ENCODE measurements around the gene RACK1.
"Not testable (repeated sequence)": the region's sequence is repeated elsewhere in the genome, so short reads cannot be mapped to it uniquely, and the experiment has no call there.

The RACK1 gene

GRCh38 chr5:181214249-181214648 is 29.5 kb downstream of the RACK1 start:
- not testable (repeated sequence) for DNase-seq (ENCODE audit: low read depth)

GRCh38 chr5:181212934-181213333 is 30.8 kb downstream of the RACK1 start:
- no peak for DNase-seq (ENCODE audit: low read depth)

GRCh38 chr5:181212080-181212479 is 31.6 kb downstream of the RACK1 start:
- DNase-seq (ENCODE audit: low read depth): no peak

GRCh38 chr5:181211208-181211607 is 32.5 kb downstream of the RACK1 start:
- DNase-seq (ENCODE audit: low read depth): no peak

- not testable (repeated sequence) for DNase-seq (ENCODE audit: low read depth)
Observed at GRCh38 chr5:181210698-181211097, 33.0 kb downstream of the RACK1 start.

DNA sequence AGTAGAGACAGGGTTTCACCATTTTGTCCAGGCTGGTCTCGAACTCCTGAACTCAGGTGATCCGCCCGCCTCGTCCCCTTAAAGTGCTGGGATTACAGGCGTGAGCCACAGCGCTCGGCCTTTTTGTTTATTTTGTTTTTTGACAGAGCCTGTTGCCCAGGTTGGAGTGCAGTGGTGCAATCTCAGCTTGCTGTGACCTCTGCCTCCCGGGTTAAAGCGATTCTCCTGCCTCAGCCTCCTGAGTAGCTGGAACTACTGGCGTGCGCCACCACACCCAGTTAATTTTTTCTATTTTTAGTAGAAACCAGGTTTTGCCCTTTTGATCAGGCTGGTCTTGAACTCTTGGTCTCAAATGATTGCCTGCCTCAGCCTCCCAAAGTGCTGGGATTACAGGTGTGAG is 33.6 kb downstream of the RACK1 start:
- DNase-seq (ENCODE audit: low read depth): not testable (repeated sequence)

GRCh38 chr5:181209006-181209405 is 34.7 kb downstream of the RACK1 start:
- DNase-seq (ENCODE audit: low read depth): not testable (repeated sequence)

DNA sequence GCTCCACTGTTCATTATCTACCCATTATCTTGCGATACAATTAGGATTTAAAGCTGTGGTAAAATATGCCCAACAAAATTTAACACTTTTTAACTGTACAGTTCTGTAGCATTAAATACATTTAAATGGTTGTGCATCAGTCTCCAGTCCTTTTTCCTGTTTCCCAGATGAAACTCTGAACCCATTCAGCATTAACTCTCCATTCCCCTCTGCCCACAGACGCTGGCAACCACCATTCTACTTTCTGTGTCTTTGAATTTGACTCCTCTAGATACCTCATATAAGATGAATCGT is 35.8 kb downstream of the RACK1 start:
- no peak for DNase-seq (ENCODE audit: low read depth)

- peak; percentile 96 for DNase-seq (ENCODE audit: low read depth)
Observed at GRCh38 chr5:181207214-181207959, 36.3 kb downstream of the RACK1 start.

DNA sequence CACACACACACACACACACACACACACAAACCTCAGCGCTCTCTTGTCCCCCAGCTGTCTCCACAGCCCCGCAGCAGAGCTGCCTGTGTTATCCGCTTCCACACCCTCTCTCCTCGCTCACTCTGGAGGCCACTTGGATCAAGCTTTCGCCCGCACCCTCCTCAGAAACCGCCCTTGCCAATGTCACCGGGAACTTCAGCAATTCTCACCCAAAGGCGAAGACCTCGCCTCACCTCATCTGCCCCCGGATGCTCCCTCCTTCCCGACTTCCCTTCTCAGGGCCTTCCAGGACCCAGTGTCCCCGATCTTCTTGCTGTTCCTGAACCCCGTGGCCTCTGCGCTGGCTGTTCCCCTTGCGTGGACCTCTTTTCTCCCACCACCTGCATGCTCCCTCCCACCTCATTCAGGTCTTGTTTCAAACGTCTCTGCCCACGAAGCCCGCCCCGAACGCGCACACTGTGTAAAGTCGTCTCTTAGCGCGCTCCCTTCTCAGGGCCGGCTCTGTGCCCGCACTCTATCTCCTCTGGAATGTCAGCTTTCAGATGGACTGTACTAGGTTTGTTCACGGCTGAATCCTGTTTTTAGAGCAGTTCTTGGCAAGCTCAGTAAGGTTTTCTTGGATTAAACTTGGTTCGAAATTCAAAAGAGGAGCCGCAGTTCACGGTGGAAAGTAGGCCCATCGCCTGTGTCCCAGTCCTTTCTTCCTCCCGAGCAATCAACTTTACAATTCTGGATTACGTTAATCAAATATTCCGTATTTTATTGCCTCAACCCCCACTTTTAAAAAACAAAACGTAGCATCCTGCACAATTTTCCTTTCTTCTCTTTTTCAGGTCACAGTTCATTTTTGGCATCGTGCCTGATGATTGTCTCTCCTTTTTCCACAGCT is 37.7 kb downstream of the RACK1 start:
- no peak for DNase-seq (ENCODE audit: low read depth)

DNA sequence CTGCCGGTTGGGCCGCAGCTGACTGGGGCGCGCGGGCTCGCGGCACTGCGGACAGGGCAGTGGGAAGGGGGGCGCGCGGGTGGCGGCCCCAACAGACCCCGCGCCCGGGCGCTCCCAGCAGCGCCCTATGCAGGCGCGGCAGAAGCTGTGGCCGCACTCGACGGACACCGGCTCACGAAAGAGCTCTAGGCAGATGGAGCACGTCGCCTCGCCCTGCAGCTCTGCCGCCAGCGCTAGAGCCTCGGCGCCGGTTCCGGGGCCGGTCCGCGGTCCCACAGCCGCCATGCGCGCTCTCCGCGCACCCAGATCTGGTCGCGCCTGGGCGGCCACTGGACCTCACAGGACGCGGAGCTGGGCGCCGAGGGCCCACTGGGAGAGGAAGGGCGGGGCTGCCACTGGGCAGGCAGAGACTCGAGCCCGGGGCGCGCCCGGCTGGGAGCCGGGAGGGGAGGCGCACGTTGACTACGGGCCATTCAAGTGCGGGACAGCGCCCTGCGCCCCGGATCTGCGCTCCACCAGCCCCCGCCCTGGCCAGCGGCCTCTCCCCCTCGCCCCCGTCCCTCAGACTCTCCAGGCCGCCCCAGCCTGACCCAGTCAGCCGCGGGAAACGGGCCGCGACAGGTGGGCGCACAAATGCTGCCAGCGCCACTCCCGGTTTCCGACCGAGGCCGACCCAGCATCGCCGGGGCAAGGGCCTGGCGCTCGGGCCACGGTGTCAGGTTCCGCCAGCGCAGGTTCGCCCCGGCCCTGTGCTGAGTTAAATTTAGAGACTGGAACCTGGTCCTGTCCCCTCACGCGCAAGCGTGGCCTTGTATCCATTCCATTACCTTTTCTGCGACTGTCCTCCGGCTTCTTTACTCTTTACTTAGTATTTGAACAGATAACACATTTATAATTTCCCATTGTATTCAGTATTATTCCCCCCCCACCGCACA is 38.6 kb downstream of the RACK1 start, which contains the start of gene TRIM7:
TRIM7 (minus strand) TSS at position 371 of the 935 bp plus-strand sequence; CDS start at position 285, 86 bp downstream.
- DNase-seq (ENCODE audit: low read depth): no peak

GRCh38 chr5:181204113-181204825 is 39.4 kb downstream of the RACK1 start:
- no peak for DNase-seq (ENCODE audit: low read depth)

DNA sequence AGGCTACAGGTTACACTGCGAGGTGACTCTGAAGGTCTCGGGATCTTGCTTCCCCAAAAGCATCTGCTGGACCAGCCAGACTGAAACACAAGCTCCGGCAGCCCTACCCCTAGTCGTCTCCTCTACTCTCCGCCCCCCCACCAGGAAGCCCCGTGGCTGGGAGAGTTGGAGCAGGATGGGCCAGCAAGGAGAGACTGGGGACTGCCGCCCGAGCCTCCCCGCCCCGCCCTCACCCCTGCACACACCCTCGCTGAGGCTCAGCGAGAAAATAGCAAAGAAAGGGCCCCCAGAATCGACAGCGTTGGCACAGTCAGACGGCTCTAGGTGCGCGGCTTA is 40.0 kb downstream of the RACK1 start:
- no peak for DNase-seq (ENCODE audit: low read depth)

GRCh38 chr5:181203093-181203711 is 40.5 kb downstream of the RACK1 start:
- DNase-seq (ENCODE audit: low read depth): no peak

- no peak for DNase-seq (ENCODE audit: low read depth)
Observed at GRCh38 chr5:181200816-181201215, 42.9 kb downstream of the RACK1 start.

DNA sequence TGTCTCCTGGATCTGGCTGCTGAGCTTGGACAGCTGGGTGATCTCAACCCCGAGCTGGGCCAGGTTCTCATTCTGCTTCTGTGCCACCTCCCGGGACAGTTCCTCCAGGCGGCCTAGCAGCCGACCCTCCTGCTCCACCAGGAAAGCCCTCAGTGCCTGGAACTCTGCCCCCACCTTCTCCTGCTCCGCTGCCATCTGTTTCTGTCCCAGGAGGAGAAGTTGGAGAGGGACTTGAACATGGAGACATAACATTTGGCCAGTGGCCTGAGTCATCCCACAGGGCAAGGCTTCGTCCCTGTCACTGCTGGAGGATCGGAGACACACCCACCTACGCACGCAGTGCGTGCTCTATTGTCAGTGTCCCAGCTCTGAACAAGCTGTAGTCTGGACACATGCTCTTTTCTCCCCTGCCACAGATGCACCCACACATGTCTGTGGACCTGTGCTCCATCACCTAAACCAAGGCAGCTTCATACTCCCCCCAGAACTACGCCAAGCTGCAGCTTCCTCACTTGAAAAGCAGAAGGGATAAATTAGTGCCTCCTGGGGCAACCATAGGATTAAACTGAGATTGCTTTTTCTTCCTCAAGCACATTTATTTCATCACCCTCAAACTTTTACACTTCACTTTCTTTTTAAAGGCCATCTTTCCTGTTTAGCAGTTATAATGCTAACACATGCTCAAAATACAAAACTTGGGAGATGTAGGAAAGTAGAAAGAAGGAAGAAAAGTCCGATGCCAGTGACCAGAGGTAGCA is 43.6 kb downstream of the RACK1 start:
- DNase-seq (ENCODE audit: low read depth): no peak

GRCh38 chr5:181198905-181199519 is 44.7 kb downstream of the RACK1 start:
- no peak for DNase-seq (ENCODE audit: low read depth)

DNA sequence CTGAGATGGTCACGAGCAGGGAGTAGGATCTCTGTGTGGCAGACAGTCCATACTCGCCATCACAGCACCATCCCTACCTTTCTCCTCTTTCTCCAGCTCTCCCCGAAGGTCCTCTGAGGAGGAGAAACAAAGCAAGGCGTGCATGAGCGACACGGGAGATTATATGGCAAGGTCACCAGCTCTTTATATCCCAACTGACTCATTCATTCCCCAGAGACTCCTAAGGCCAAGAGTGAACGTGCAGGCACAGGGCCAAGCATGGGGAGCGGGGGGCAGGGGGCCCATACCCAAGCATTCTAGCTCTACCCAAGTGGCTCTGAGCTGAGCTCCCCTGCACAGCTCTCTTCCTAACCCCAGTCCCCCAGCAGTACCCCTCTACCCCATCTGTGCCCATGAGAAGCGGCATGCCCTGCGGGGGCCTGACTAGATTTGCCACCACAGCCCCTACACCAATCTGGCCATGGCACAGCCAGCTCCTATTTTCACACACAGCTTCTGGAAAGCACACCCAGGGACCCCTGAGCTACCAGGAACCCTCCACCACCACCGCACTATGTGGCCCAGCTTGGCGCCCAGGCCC is 45.5 kb downstream of the RACK1 start:
- no peak for DNase-seq (ENCODE audit: low read depth)

- no peak for DNase-seq (ENCODE audit: low read depth)
Observed at GRCh38 chr5:181197326-181197951, 46.3 kb downstream of the RACK1 start.
